Stimulated activated memory B cell treated with anti-CD40 and anti-IgM and Interleukin-4, amounts not matched to agents 10 μg/mL and 1 μg/mL and 100 μg/mL, for 72 hours (primary cell): ENCODE data around the gene SLC6A2.
A peak's percentile ranks its signal among the peaks of the same experiment; 100 is the strongest.

Source experiments
- ATAC-seq: fragments of 150-1000 bp; cut with Tn5 transposase; 2 replicates; pipeline ENCODE4 v1.10.0; 2021
- H3K27ac Mint-ChIP-seq: one replicate; pipeline ENCODE4 v1.8.0; 2022; ENCODE audit warnings: mild to moderate bottlenecking, mixed read lengths
- H3K27me3 Mint-ChIP-seq: one replicate; pipeline ENCODE4 v1.8.0; 2022; ENCODE audit warnings: mixed read lengths
- H3K36me3 Mint-ChIP-seq: one replicate; pipeline ENCODE4 v1.8.0; 2022; ENCODE audit warnings: mixed read lengths
- H3K4me1 Mint-ChIP-seq: one replicate; pipeline ENCODE4 v1.8.0; 2022; ENCODE audit warnings: mixed read lengths
- H3K4me3 Mint-ChIP-seq: one replicate; pipeline ENCODE4 v1.8.0; 2022; ENCODE audit warnings: mild to moderate bottlenecking, moderate library complexity, mixed read lengths
- H3K9me3 Mint-ChIP-seq: one replicate; pipeline ENCODE4 v1.8.0; 2022; ENCODE audit warnings: mixed read lengths

SLC6A2 gene

DNA sequence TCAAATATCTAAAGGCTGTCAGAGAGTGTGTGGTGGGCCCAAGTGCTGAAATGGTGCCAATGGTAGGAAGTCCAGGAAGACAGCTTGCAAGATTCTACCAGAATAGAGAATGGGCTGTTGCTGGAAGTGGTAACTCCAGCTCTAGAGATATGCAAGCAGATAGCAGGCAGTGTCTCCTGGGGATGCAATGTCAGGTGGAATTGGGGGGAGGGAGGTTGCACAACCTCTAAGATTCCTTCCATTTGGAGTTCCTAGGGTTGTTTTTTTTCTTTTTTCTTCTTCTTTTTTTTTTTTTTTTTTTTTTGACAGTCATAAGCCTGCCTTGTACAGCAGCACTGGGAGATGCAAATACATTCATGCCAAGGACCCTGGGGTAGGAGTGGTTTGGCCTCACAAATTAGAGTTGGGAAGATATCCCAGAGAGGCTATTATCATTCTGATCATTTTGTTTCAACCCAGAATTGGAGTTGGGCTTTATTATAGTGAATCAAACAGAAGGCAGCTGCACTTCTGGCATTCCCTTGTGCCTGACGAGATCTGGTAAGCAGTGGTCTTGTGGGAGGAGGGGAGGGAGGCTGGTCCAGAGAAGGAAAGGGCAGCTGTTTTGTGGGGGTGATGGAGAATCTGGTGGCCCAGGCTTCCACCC lies 51.1 kb downstream of the SLC6A2 start:
- H3K36me3 Mint-ChIP-seq, result no peaks in the 10 kb centered on the region
- no peak overlapping the region for H3K27ac Mint-ChIP-seq
- no peak for ATAC-seq
- no peaks in the 10 kb centered on the region for H3K4me1 Mint-ChIP-seq
- peaks cover 21% of the 10 kb centered on the region for H3K27me3 Mint-ChIP-seq
- H3K9me3 Mint-ChIP-seq, result no peaks in the 10 kb centered on the region
- H3K4me3 Mint-ChIP-seq, result no peak overlapping the region

DNA sequence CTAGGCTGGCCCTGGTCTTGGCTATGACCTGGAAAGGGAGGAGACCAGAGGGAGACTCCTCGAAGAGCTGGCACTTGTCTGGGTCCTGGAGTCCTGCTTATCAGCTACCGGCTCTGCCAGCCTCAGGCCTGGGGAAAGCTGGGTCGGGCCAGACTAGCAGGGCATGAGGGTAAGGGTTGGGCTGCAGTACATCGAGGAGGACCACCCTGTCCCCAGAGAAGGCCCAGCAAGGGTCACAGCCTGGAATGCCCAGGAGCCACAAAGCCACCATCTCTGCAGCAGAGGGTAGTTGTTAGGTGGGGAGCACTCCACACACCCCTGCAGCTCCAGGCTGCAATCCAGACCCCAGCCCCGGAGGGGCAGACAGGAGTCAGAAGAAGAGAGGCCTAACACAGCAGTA lies 54.0 kb downstream of the SLC6A2 start:
- Mint-ChIP-seq H3K4me3 (no peak overlapping the region), H3K27me3 (peaks cover 16% of the 10 kb centered on the region), H3K9me3 (no peaks in the 10 kb centered on the region), H3K4me1 (no peaks in the 10 kb centered on the region), H3K27ac (no peak overlapping the region), H3K36me3 (no peaks in the 10 kb centered on the region)
- no peak for ATAC-seq

DNA sequence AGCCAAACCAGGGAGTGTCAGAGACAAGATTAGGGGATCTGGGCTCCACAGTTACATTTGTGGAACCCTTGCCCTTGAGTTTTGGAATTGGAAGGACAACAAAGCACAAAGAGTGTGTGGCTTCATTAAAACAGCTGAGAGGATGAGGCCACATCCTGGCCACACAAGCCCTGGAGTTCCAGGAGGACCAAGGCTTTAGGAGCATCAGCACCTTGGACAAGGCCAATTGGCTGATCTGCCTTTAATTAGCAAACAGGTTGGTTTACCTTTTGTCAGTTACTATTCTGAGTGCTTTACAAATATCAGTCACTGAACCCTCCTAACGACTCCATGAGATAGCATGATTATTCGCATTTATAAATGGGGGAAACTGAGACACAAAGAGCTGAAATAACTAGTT lies 54.7 kb downstream of the SLC6A2 start:
- H3K9me3 Mint-ChIP-seq, result no peaks in the 10 kb centered on the region
- H3K36me3 Mint-ChIP-seq, result no peaks in the 10 kb centered on the region

DNA sequence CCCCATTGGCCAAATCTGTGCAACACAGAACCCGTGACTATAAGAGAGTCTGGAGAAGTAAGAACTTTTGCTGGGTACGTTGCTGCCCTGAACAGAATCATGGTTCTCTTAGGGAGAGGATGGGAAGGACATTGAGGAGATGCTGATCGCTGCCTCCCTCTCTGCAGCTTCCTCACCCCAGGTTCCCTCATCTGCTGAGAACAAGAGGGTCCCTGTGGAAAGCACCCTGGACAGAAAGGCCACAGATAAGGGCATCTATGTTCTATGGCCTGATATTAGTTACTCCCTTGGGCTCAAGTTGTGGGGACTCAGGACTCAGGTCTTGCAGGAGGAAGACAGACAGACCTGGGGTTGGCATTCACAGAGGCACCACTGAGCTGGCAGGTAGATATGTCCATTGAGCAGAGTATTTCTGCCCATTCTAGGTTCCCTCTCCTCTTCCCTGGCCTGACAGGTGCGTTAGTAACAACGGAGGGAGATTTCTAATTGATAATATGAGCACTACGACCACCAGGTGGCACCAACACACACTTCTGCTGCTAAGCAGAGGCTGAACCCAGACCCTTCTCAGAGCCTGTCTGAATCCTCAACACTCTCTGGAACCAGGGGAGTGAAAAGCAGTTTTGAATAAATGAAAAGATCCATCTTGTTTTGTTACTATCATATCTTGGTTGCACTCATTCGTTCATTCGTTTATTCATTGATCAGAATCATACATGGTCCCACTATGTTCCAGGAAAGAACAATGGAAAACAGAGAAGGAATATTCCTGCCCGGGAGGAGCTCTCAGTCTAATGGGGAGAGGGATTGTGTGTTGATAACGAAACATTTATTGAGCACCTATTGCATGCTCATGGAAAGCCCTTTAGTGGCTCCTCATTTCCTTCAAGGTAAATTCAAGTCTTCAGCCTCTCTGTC lies 56.4 kb downstream of the SLC6A2 start:
- Mint-ChIP-seq H3K27ac (no peak overlapping the region), H3K4me3 (no peak overlapping the region), H3K27me3 (peaks cover 23% of the 10 kb centered on the region), H3K9me3 (no peaks in the 10 kb centered on the region), H3K36me3 (no peaks in the 10 kb centered on the region), H3K4me1 (no peaks in the 10 kb centered on the region)
- ATAC-seq, result peak; percentile 74

More for the DNA sequence above, 54.7 kb downstream of the SLC6A2 start:
- no peaks in the 10 kb centered on the region for H3K4me1 Mint-ChIP-seq
- ATAC-seq, result no peak
- H3K4me3 Mint-ChIP-seq, result no peak overlapping the region
- peaks cover 16% of the 10 kb centered on the region for H3K27me3 Mint-ChIP-seq
- no peak overlapping the region for H3K27ac Mint-ChIP-seq

DNA sequence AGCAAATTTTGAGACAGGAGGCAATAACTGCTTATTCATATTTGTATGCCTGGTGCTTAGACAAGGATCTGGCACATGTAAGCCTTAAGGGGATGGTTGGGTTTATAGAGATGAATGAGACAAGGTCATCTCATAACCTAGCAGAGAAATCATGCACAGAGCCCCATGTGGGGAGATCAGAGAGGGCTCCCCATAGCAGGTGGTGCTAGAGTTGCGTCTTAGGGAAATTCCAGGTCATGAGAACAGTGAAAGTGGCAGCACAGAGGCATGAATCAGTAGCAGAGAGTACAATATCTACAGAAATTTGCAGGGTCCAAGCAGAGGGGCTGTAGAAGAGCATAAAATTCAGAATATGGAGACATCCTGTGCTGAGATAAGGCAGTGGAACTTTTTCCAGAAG lies 57.3 kb downstream of the SLC6A2 start:
- H3K27me3 Mint-ChIP-seq, result peaks cover 24% of the 10 kb centered on the region
- ATAC-seq, result no peak
- no peak overlapping the region for H3K27ac Mint-ChIP-seq
- no peaks in the 10 kb centered on the region for H3K4me1 Mint-ChIP-seq
- H3K9me3 Mint-ChIP-seq, result no peaks in the 10 kb centered on the region
- no peak overlapping the region for H3K4me3 Mint-ChIP-seq
- no peaks in the 10 kb centered on the region for H3K36me3 Mint-ChIP-seq

DNA sequence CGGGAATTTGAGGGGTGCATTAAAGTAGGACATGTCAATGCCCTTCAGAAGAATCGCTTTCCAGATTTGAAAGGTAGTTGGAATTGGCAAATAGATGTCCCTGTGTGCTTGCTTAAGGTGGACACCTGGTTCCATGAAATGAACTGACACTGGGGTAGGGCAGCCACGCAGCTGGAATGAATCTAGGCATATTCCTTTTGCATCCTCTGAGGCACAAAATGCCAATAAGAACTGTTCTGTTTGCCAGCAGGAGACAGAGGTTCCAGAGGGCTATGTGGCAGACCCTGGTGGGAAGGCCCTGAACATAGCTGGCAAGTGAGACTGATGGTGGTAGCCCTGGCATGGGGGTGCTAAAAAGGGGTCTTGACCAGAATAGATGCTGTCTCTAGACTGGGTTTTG lies 61.5 kb downstream of the SLC6A2 start:
- H3K27ac Mint-ChIP-seq, result no peak overlapping the region
- H3K36me3 Mint-ChIP-seq, result no peaks in the 10 kb centered on the region
- no peak for ATAC-seq
- H3K9me3 Mint-ChIP-seq, result no peaks in the 10 kb centered on the region
- H3K4me1 Mint-ChIP-seq, result no peaks in the 10 kb centered on the region
- peaks cover 33% of the 10 kb centered on the region for H3K27me3 Mint-ChIP-seq
- H3K4me3 Mint-ChIP-seq, result no peak overlapping the region

DNA sequence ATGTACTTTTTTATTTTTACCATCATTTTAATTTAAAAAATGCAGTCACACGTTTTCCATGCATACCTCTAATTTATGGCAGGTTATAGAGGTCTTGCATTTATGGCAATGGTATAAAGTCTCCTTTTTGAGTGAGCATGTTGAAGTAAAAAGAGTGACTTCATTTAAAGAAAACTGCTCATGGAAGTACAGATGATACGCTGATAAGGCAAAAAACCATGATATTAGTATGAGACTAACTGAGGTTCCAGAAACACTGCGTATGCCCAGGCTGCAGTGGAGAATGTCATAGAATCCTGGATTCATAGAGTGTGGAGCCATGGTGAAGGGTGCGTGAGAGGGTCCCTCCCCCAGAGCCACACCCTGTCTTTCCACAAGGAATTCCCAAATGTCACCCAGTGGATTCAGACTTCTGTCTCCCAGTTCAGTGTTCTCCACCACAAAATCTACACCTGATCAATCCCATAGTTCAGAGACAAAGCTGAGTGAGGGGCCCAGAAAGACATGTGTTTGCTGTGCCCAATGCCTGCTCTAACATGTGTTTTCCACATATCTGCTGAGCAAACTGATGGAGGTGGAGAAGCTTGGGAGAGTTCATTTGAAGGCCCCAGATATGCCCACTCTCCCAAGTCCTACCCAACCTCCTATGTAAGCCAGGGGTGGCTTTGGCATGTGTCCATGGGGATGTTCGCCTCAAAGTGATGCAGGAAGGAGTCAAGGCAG lies 69.4 kb downstream of the SLC6A2 start:
- ATAC-seq, result no peak
- Mint-ChIP-seq H3K36me3 (no peaks in the 10 kb centered on the region), H3K27me3 (peaks cover 25% of the 10 kb centered on the region), H3K4me1 (no peaks in the 10 kb centered on the region), H3K27ac (no peak overlapping the region), H3K9me3 (peaks cover 2% of the 10 kb centered on the region), H3K4me3 (no peak overlapping the region)

DNA sequence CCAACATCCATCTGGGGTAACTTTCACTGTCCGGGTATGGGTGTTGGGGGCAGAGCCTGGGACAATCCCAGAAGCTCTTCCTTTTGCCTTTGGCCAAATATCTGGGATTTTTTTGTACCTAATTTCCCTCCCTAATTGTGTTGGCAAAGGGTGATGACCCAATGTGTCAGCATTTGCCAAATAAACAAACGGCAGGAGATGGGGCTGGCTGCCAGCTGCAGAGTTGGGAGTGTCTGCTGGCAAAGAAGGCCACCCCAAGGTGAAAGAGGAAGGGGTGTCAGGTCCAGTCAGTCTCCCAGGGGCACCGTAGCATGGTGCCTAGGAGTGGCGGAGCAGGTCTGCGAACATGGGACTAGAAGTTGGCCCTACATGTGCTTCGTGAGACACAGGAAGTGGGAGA lies 73.0 kb downstream of the SLC6A2 start:
- no peak overlapping the region for H3K27ac Mint-ChIP-seq
- no peak overlapping the region for H3K4me3 Mint-ChIP-seq

DNA sequence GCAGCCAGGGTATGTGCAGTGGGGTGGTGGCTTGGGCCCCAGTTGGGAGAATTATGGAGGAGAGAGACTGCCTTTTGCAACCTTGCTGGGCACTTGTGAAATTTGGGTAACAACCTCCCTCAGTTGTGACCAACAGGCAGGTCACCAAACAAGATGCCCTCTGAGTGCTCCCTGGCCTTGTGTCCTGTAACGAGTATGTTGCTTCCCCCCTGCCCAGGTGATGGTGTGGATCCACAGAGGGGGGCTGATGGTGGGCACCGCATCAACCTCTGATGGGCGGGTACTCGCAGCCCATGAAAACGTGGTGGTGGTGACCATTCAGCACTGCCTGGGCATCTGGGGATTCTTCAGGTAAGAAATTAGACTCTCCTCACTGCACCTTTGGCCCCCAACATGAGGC lies 74.3 kb downstream of the SLC6A2 start:
- H3K27me3 Mint-ChIP-seq, result peaks cover 17% of the 10 kb centered on the region
- ATAC-seq, result no peak
- no peaks in the 10 kb centered on the region for H3K36me3 Mint-ChIP-seq
- no peaks in the 10 kb centered on the region for H3K4me1 Mint-ChIP-seq
- peaks cover 2% of the 10 kb centered on the region for H3K9me3 Mint-ChIP-seq
- H3K4me3 Mint-ChIP-seq, result no peak overlapping the region
- no peak overlapping the region for H3K27ac Mint-ChIP-seq

More for the DNA sequence above, 73.0 kb downstream of the SLC6A2 start:
- Mint-ChIP-seq H3K36me3 (no peaks in the 10 kb centered on the region), H3K9me3 (peaks cover 2% of the 10 kb centered on the region), H3K27me3 (peaks cover 13% of the 10 kb centered on the region), H3K4me1 (no peaks in the 10 kb centered on the region)
- ATAC-seq, result no peak

DNA sequence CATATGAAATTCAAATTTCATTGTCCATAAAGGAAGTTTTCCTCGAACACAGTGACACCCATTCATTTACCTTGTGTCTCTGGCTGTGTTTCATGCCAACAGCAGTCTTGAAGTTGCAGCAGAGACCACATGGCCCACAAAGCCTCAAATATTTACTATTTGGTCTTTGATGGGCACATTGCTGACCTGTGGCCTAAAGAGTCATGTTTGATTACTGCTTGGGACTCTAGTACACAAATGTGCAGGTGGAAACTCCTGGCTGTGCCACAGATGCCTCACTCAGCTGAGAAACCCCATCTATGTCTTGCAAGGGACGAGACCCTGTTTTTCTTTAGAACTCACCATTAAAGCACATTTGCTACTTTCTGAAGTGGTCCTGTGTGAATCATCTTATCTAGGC lies 76.7 kb downstream of the SLC6A2 start:
- Mint-ChIP-seq H3K27me3 (peaks cover 22% of the 10 kb centered on the region), H3K9me3 (peaks cover 4% of the 10 kb centered on the region), H3K4me3 (no peak overlapping the region), H3K27ac (no peak overlapping the region), H3K4me1 (no peaks in the 10 kb centered on the region), H3K36me3 (no peaks in the 10 kb centered on the region)
- ATAC-seq, result no peak

DNA sequence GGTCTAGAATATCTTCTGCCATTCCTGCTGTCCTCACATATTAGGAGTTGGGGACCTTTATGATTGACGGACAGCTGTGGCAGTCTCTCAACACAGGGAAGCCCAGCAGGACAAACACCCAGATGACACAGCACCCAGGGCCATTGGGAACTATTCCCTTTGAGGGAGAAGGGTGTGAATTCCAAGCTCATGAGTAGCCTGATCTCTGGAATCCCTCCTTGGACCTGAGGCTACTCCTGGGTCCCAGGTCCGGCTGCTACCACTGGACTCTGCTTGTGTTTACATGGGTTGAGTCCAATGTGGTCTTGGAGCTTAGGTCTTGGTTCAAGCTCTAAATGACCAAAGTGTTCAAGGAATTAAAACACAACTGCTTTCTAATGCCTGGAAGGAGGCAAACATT lies 78.9 kb downstream of the SLC6A2 start:
- H3K4me3 Mint-ChIP-seq, result no peak overlapping the region
- no peaks in the 10 kb centered on the region for H3K36me3 Mint-ChIP-seq
- no peak overlapping the region for H3K27ac Mint-ChIP-seq
- ATAC-seq, result no peak
- H3K9me3 Mint-ChIP-seq, result peaks cover 4% of the 10 kb centered on the region
- H3K27me3 Mint-ChIP-seq, result peaks cover 18% of the 10 kb centered on the region
- no peaks in the 10 kb centered on the region for H3K4me1 Mint-ChIP-seq

DNA sequence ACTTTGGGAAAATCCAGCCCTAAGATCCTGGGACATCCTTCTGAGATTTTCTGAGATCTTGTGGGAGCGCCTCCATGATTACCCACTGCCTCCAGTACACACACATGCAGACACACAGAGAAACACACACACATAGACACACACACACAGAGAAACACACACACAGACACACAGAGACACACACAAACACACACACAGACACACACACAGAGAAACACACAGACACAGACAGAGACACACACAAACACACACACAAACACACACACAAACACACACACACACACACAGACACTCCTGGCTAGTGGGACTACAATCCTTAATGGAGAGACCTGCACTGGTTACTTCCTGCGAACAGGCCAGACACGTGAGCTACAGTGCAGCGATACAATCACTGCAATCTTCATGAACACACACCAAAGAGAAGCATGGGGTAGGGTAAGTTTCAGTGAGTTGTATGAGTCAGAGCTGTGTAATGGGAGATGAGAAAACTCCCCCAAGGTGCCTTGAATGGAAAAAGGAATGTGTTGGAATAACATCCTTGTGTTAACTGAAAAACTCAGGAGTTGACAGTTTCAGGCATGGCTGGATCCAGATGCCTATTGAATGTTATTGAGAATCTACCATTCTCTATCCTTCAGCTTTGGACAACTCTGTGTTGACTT lies 79.5 kb downstream of the SLC6A2 start:
- Mint-ChIP-seq H3K27me3 (peaks cover 18% of the 10 kb centered on the region), H3K36me3 (no peaks in the 10 kb centered on the region), H3K27ac (no peak overlapping the region), H3K9me3 (peaks cover 4% of the 10 kb centered on the region), H3K4me1 (no peaks in the 10 kb centered on the region), H3K4me3 (no peak overlapping the region)
- ATAC-seq, result no peak

DNA sequence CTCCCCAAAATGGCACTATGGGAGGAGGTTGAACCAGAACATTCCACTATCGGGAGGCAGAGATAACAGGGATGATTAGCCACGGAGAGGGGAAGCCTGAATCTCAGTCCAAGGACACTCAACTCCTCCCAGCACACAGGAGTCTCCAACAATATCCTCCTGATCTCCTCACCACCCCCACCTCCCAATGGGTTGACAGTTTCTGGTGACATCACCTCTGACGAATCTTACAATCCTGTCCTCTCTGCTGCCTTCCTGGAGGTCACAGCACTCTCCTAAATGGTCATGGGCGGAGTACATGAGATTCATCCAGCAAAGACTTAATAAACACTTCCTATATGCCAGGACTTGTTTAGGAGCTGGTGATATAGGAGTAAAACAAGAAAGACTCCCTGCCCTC lies 80.9 kb downstream of the SLC6A2 start:
- no peak overlapping the region for H3K27ac Mint-ChIP-seq
- ATAC-seq, result no peak
- H3K36me3 Mint-ChIP-seq, result no peaks in the 10 kb centered on the region

DNA sequence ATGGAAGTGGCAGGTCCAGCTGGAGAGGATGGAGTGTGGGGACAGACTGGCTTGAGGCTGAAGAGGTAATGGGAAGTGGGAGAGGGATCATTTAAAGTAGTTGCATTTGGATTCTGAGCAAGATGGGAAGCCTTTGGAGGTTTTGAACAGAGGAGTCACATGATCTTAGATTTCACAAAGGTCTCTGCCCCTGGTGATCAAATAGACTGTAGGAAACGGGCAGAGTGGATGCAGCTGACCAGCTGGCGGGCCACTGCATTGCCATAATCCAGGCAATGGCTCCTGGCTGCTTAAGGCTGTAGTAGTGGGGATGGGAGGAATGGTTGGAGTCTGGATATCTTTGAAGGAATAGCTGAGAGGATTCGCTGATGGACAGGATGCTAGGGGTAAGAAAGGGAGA lies 81.5 kb downstream of the SLC6A2 start:
- H3K36me3 Mint-ChIP-seq, result no peaks in the 10 kb centered on the region
- peaks cover 4% of the 10 kb centered on the region for H3K9me3 Mint-ChIP-seq
- no peak overlapping the region for H3K27ac Mint-ChIP-seq
- no peak overlapping the region for H3K4me3 Mint-ChIP-seq
- peaks cover 21% of the 10 kb centered on the region for H3K27me3 Mint-ChIP-seq
- no peaks in the 10 kb centered on the region for H3K4me1 Mint-ChIP-seq
- ATAC-seq, result no peak

More for the DNA sequence above, 80.9 kb downstream of the SLC6A2 start:
- Mint-ChIP-seq H3K4me1 (no peaks in the 10 kb centered on the region), H3K27me3 (peaks cover 18% of the 10 kb centered on the region), H3K4me3 (no peak overlapping the region), H3K9me3 (peaks cover 4% of the 10 kb centered on the region)

DNA sequence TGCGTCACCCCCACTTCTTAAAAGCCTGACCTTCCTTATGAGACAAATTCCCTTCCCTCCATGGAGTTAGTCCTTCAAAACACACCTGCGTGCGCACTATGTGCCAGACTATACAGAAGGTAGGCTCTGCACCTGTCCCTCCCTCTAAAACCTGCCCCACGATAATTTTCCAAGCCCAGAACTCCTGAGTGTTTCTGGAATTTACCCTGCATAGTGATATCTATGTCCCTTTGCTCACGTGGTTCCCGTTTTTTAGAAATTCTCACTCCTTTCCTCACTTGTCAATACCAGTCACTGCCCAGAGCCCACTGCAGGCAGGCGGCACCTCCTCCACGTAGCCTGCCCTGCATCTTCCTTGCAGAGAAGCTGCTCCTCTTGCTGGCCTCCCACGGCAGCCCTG lies 82.2 kb downstream of the SLC6A2 start:
- no peaks in the 10 kb centered on the region for H3K4me1 Mint-ChIP-seq
- H3K27me3 Mint-ChIP-seq, result peaks cover 27% of the 10 kb centered on the region
- H3K27ac Mint-ChIP-seq, result no peak overlapping the region
- no peak for ATAC-seq
- no peaks in the 10 kb centered on the region for H3K36me3 Mint-ChIP-seq
- peaks cover 4% of the 10 kb centered on the region for H3K9me3 Mint-ChIP-seq
- no peak overlapping the region for H3K4me3 Mint-ChIP-seq
